Lower leg skin (tissue), 4 donors: Measurements from ENCODE around the gene TUSC7. TPM values are rescaled to one million over a fixed set of nuclear protein-coding genes. Genes with fewer than 3 reads are reported as not detected.

Source experiments
- DNase-seq, 2 donors: peaks; one replicate each; pipeline ENCODE4 v3.0.0-alpha.2; 2019; ENCODE audit warnings: low spot score in 2 of 2
- H3K4me3 ChIP-seq: fragments of 200-600 bp; sonication (generic); 2 replicates; pipeline ENCODE4 v1.5.1; 2017; ENCODE audit warnings: mild to moderate bottlenecking, low read depth; ENCODE audit not compliant: poor library complexity, severe bottlenecking
- CTCF ChIP-seq, 3 donors: fragments of 450-650 bp; IDR thresholded peaks; one replicate each; pipeline ENCODE4 v1.5.1; 2016; ENCODE audit warnings: antibody characterized with exemption in 3 of 3, mild to moderate bottlenecking in 3 of 3, moderate library complexity in 2 of 3
- POLR2A ChIP-seq, 2 donors: fragments of 450-650 bp; IDR thresholded peaks; one replicate each; pipeline ENCODE4 v1.6.1; 2016 to 2017; ENCODE audit warnings: antibody characterized with exemption in 2 of 2, mild to moderate bottlenecking in 1 of 2, moderate library complexity in 1 of 2
- WGBS, 2 donors: methylation state at CpG; one replicate each; pipeline ENCODE4 v1.1.5; 2018; 5-methylcytosine and 5-hydroxymethylcytosine counted together
- intact Hi-C: fragments of 100-400 bp; cut with DNase I; formaldehyde crosslinking; loops from one replicate; pipeline ENCODE4 v1.15.0; 2023; ENCODE audit warnings: low total_unique reads
- total RNA-seq, 4 donors: library from RNA; depleted of rRNA; stranded (reverse); fragments of >200 nt; gene quantifications; one replicate each; pipeline ENCODE4 v1.1.0, GENCODE V29; 2016

TUSC7 gene
- total RNA-seq, 4 donors from 2014 or later, result not detected

- intact Hi-C loops, result no loop called here
- 63 to 66% methylated on average over 4 of the region's 4 CpGs for WGBS, 2 donors
- H3K4me3 ChIP-seq, result no peak overlapping the region
- DNase-seq, result no peak
- TF ChIP-seq CTCF (IDR thresholded peaks at IDR 0.05) (no peak), POLR2A (IDR thresholded peaks at IDR 0.05) (no peak)
These were observed 6.9 kb downstream of the TUSC7 start for GRCh38 chr3:116716490-116716889.

- DNase-seq, result no peak
- no peak for TF ChIP-seq CTCF (IDR thresholded peaks at IDR 0.05)
- no peak for TF ChIP-seq POLR2A (IDR thresholded peaks at IDR 0.05)
- no peak overlapping the region for H3K4me3 ChIP-seq
- 97% methylated on average over 1 of the region's 1 CpG for WGBS, 2 donors
- intact Hi-C loops, result no loop called here
These were observed 8.0 kb downstream of the TUSC7 start for GRCh38 chr3:116717566-116717965.

DNA sequence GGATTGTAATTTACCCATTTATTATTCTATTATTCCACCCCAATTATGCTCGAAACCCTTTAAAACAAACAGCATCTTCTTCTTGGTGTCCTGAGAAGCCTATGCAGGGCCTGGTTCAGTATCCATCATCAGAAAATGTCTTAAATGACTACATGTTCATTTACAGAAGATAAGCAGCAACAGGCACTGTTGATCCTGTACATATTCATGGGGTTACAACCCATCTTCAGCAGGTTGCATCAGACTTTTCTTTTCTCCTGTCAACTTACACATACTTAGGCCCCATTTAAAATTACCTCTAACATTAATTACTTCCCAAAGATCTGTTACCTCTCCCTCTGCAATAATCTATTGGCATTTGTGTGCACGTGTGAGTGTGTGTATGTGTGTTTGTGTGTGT lies 18.9 kb downstream of the TUSC7 start:
- 71 to 72% methylated on average over 2 of the region's 2 CpGs for WGBS, 2 donors
- TF ChIP-seq CTCF (IDR thresholded peaks at IDR 0.05) (no peak), POLR2A (IDR thresholded peaks at IDR 0.05) (no peak)

DNA sequence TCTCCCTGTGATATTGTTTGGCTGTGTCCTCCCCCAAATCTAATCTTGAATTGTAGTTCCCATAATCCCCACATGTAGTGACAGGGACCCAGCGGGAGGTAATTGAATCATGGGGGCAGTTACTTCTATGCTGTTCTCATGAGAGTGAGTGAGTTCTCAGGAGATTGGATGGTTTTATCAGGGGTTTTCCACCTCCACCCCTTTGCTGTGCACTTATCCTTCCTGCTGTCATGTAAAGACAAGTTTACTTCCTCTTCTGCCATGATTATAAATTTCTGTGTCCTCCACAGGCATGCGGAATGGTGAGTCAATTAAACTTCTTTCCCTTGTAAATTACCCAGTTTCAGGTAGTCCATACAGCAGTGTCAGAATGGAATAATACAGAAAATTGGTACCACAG lies 24.7 kb downstream of the TUSC7 start:
- TF ChIP-seq CTCF (IDR thresholded peaks at IDR 0.05) (no peak), POLR2A (IDR thresholded peaks at IDR 0.05) (no peak)
- intact Hi-C loops, result no loop called here
- WGBS, 2 donors, result 66 to 68% methylated on average over 2 of the region's 2 CpGs

More for the DNA sequence above, 18.9 kb downstream of the TUSC7 start:
- no peak for DNase-seq
- intact Hi-C loops, result no loop called here
- H3K4me3 ChIP-seq, result no peak overlapping the region

DNA sequence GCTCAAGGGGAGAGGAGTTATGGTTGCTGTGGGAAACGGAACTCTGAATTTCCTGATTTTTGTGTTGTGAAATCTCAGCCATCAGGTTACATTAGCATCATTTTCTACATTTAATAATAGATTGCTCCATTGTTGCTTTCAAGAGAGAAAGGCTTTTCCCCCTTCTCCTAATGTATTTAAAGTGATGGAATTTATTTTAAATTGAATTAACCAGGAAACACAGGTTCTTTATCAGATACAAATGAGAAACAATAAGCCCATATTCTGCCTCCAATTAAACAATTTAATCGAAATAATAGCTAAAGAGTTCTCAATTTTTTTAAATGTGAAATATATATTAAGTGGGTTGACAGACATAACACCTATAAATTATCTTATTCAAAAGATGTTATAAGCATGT lies 30.1 kb downstream of the TUSC7 start:
- intact Hi-C loops, result no loop called here
- no peak for TF ChIP-seq CTCF (IDR thresholded peaks at IDR 0.05)
- no peak for TF ChIP-seq POLR2A (IDR thresholded peaks at IDR 0.05)
- no peak for DNase-seq
- H3K4me3 ChIP-seq, result no peak overlapping the region
- WGBS, 2 donors, result 70 to 87% methylated on average over 2 of the region's 2 CpGs

More for the DNA sequence above, 24.7 kb downstream of the TUSC7 start:
- DNase-seq, result no peak
- no peak overlapping the region for H3K4me3 ChIP-seq

GRCh38 chr3:116740293-116740692 lies 30.7 kb downstream of the TUSC7 start:
- TF ChIP-seq POLR2A (IDR thresholded peaks at IDR 0.05), result no peak
- TF ChIP-seq CTCF (IDR thresholded peaks at IDR 0.05), result no peak
- no peak overlapping the region for H3K4me3 ChIP-seq
- intact Hi-C loops, result no loop called here
- 86 to 89% methylated on average over 2 of the region's 2 CpGs for WGBS, 2 donors
- no peak for DNase-seq
